WTC11 (cell line): Measurements from ENCODE around the gene CRAMP1.

ENCODE experiments used
- CTCF ChIP-seq: fragments of 200-600 bp; IDR thresholded peaks from 2 replicates; pipeline ENCODE4 v1.8.0; 2022; ENCODE audit warnings: antibody characterized with exemption
- MAX ChIP-seq: sonication (generic); formaldehyde crosslinking; IDR thresholded peaks from 2 replicates; pipeline ENCODE4 v1.8.0; 2022; ENCODE audit warnings: mild to moderate bottlenecking, missing genetic modification reagents
- MLX ChIP-seq: sonication (generic); formaldehyde crosslinking; IDR thresholded peaks from 2 replicates; pipeline ENCODE4 v1.8.1; 2023; ENCODE audit warnings: mild to moderate bottlenecking, missing genetic modification reagents, moderate library complexity
- NR1H2 ChIP-seq: sonication (generic); formaldehyde crosslinking; IDR thresholded peaks from 2 replicates; pipeline ENCODE4 v1.9.0; 2021; ENCODE audit warnings: mild to moderate bottlenecking, moderate library complexity, missing genetic modification reagents
- USF1 ChIP-seq: sonication (generic); formaldehyde crosslinking; IDR thresholded peaks from 2 replicates; pipeline ENCODE4 v1.8.0; 2022; ENCODE audit warnings: mild to moderate bottlenecking, missing genetic modification reagents
- ZNF416 ChIP-seq: fragments of 250-450 bp; sonication (Bioruptor Pico); IDR thresholded peaks from 2 replicates; pipeline ENCODE4 v1.9.0; 2021; ENCODE audit warnings: mild to moderate bottlenecking, inconsistent platforms
- ZSCAN18 ChIP-seq: fragments of 250-450 bp; sonication (Bioruptor Pico); IDR thresholded peaks from 2 replicates; pipeline ENCODE4 v2.1.2; 2022; ENCODE audit warnings: mild to moderate bottlenecking, moderate library complexity

- TF ChIP-seq CTCF (no peak), MAX (CRISPR knock-in tag) (no peak), ZSCAN18 (CRISPR knock-in tag) (no peak), ZNF416 (no peak), MLX (CRISPR knock-in tag) (no peak), NR1H2 (no peak), USF1 (CRISPR knock-in tag) (no peak)
Measured at GRCh38 chr16:1669698-1670097, 57.5 kb downstream of the CRAMP1 start.
